ENCODE measurements around the gene DTX1.

Gene DTX1

DNA sequence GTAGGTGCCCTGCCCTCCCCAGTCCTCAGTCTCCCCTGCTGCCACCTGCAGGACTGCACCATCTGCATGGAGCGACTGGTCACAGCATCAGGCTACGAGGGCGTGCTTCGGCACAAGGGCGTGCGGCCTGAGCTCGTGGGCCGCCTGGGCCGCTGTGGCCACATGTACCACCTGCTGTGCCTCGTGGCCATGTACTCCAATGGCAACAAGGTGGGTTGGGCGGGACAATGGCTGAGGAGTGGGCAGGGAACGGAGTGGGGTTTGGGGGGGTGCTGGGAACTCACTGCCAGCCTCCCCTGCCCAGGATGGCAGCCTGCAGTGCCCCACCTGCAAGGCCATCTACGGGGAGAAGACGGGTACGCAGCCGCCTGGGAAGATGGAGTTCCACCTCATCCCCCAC, 38.2 kb downstream of the DTX1 start:
- no peak for DNase-seq (ENCODE audit: low read depth)

DNA sequence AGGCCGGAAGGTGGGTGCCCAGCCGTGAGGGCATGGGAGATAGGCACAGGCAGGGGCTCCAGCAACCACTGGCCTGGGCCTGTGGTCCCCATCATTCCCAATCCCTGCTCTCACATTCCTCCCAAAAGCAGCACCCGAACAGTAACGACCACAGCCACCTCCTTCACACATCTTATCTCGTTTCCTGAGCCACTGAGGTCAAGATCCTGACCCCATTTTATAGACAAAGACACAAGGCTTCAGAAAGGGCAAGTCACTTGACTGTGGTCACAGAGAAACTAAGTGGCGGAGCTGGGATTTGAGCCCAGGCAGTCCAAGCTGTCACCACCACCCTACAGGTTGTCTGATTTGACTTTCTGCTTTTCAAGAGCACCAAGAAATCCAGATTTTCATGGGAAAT, 38.9 kb downstream of the DTX1 start:
- no peak for DNase-seq (ENCODE audit: low read depth)

DNA sequence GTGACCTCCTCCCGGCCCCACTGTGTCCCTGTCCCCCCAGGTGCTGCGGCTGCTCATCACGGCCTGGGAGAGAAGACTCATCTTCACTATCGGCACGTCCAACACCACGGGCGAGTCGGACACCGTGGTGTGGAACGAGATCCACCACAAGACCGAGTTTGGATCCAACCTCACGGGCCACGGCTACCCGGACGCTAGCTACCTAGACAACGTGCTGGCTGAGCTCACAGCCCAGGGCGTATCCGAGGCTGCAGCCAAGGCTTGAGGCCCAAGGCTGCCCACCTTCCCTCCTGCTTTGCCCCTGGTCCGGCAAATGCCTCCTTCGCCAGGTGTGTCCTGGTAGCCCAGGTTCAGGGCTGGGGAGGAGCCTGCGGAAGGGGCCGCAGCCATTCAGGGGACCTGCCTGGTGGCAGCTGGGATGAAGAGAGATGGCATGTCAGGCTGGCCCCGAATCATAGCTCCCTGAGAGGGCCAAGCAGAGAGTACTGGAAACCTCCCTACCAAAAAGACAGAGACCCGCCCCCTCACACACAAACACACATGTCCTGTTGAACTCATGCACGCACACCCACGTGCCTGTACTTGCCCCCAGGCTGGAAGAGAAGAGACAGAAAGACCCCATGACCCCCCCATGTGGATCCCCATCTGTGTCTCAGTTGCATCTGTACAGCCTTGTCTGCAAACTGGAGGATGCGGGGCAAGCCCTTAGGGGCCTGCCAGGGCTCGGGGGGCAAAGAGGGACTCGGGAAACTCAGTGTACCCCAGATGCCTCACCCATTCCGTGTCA, 40.3 kb downstream of the DTX1 start:
- DNase-seq (ENCODE audit: low read depth) = no peak

DNA sequence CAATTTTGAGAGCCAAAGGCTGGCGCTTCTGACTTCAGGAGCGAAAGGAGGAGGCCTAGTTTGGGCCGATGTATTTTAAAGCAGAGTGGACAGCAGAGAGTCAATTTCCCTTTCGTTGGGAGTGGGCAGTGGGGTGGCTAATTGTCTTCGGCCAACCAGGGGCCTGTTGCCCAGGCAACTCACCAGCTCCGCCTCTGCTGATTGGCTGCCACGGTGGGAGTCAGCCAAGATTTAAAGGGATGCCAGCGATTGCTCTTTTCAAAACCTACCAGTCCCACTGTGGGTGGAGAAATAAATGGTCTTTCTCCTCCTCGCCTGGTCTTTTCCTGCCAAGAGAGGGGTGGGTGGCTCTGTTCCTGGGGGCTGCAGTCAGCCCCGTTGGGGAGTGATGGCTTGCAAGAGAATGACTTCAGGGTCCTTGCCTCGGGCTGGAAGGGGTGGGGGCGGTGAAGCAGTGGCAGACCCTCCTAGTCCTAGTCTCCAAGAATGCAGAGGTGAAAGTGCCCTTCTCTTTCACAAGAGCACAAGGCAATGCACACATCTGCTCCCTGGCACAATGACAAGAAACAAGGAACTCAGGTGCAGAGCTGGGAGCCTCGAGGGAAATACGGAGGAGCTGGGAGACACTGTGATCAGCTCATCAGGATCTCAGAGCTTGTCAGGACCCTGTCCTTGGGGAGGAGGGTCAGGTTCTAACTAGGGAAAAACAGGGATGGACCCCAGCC, 41.3 kb downstream of the DTX1 start:
- no peak for DNase-seq (ENCODE audit: low read depth)

DNA sequence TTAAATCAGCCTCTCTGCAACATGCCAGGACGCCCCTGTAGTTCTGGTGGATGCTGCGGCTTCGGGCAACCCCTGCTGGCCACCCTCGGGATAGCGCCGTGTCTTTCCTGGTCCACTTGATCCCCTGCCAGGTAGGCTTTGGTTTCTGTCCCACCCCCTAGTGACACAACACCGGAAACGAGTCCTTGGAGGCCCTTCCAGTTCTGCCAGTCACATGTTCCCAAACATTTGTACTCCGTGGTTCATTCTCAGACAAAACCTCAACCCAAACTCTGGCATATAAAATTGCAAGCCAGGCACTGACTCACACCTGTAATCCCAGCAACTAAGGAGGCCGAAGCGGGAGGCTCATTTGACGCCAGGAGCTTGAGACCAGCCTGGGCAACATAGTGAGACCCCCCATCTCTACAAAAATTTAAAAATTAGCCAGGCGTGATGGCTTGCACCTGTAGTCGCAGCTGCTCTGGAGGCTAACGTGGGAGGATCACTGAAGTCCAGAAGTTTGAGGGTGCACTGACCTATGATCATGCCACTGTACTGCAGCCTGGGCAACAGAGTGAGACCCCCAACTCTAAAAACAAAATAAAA, 42.0 kb downstream of the DTX1 start:
- peak; percentile 25 for DNase-seq (ENCODE audit: low read depth)

DNA sequence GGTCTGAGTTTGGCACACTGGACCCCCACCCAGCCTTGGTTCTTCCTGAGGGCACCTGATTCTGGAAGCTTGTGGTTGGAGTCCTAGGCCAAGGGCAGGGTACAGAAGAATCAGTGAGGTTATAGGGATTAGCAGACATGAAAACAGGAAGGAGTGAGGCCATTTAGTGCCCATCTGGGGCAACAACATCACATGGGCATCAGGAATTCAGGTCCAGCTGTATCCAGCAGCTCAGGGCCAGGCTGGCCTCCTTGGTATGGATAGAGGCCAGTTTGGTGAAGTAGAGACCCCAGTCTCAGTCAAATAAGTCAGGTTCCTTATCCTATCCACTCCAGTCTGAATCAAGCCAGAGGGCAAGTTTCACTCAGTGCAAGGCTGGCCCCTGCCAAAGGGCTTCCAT, 42.8 kb downstream of the DTX1 start:
- no peak for DNase-seq (ENCODE audit: low read depth)

DNA sequence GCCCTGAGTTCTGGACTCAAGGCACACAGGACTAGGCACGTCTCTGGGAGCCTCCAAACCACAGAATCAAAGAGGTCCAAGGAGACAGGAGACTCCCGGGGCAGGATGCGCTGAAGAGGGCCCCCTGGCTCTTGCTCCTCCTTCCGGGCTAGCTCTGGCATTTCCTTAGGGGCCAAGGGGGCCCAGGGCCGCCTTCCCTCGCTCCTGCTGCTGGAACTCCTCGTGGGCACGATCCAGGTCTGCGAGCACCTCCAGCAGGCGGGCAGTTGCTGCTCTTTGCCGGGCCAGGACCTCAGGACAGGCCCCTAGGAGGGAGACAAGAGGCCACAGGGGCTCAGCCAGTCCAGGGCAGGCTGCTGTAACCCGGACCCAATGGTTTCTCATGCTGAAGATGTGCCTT, 43.2 kb downstream of the DTX1 start:
- no peak for DNase-seq (ENCODE audit: low read depth)

DNA sequence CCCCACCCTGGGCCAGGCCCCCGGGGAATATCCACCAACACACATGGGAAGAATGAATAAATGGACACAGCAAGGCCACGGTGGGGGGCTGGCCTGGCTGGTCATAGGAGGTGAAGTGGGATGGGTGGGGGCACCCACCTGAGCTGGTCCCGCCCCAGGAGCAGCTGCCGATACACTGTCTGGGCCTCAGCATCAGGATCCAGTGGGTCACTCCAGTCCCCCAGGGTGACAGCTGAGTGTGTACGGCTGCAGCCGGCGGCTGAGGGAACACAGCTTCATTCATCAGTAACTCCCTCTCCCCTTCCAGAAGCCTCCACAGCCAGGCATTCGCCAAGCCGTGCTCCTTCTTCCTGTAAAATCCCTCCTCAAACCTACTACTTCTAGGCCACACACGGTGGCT, 45.2 kb downstream of the DTX1 start:
- DNase-seq (ENCODE audit: low read depth) = no peak

DNA sequence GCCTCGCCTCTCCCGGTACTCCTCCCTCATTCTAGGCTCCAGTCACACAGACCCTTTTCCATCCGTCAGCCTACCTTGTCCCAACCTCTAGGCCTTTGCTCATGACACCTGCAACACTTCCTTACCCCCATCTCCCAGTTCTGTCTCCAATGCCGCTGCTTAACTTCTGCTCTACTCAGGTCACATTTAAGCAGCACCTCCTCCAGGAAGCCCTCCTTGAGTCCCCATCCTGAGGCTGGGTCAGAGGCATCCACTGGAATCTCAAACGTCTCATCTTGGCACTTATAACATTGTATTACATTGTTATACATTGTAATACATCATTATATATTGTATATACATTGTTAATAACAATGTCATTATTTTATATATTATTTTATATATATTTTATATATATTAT, 46.3 kb downstream of the DTX1 start:
- no peak for DNase-seq (ENCODE audit: low read depth)

DNA sequence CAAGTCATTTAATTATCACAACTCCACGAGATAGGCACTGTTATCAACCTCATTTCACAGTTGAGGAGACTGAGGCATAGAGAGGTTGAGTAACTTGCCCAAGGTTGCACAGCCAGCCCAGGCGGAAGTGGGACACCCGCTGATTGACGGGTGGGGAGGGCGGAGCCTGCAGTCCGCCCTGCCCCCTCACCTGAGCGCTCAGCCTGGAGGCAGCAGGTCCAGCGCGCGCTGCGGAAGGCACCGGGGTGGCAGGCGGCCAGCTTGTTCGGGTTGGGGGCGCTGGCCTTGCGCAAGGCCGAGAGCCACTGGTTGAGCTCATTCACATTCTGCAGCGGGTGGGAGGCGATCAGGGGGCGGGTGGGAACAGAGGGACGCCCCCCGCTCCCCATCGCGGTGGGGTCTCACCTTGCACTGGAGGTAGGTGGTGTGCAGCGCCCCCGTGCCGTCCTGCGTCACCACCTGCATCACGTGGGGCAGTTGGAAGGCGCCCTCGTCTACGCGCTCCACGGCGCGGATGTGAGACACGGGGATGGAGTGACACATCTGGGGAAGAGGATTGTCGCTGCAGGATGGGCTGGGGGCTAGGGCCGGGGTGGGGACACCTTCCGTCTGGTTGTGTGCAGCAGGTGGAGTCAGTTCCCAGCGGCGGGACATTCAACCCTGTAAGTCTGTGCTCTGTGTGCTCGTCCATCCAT, 47.4 kb downstream of the DTX1 start:
- peak; percentile 14 for DNase-seq (ENCODE audit: low read depth)

DNA sequence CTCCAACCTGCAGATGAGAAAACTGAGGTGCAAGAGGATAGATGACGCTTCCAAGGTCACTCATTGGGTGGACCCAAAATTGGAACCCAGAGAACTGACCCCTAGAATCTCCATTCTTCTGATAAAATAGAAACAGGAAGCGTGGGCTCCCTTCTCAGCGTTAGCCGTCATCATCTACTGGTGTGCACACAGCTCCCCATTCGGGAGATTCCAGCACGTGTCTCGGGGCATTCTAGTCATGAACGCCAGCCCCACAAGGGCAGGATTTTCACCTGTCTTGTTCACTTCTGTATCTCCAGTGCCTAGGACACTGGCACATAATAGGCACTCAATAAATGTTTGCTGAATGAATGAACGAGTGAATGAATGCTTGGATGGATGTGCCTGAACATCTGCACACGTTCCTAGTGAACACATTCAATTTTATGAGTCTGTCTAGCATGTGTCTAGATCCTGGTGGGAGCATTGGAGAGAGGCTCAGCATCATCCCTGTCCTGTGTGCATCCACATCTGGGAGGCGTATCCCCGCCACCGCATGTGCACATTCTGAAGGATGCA, 48.5 kb downstream of the DTX1 start:
- DNase-seq (ENCODE audit: low read depth) = no peak

DNA sequence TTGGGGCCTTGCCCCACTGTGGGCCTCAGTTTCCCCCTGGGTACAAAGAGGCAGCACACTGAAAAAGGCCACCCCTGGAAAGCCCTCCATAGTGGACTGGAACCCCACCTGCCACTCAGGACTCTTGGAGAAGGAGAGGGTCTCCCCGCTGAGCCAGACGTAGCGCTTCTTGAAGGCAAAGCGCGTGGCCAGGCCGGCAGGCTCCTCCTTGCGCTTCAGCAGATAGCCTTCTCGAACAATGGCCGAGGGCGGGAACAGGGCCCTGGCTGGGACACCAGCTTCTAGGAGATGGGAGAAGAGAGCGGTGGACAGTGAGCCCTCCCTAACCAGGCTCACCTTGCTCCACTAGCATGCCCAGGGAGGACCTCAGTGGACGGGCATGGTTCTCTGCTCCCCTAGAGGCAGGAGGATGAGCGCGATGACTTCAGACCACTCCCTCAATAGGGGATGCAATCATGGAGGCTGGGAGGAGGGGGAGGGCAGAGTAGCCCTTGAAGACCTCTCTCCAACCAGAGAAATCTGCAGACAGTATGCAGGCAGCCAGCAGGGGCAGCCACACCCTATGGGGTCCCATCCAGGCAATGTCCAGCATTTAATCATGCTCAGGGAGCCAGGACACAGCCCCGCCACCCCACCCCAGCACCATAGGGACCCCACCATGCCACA, 49.2 kb downstream of the DTX1 start:
- DNase-seq (ENCODE audit: low read depth) = no peak

DNA sequence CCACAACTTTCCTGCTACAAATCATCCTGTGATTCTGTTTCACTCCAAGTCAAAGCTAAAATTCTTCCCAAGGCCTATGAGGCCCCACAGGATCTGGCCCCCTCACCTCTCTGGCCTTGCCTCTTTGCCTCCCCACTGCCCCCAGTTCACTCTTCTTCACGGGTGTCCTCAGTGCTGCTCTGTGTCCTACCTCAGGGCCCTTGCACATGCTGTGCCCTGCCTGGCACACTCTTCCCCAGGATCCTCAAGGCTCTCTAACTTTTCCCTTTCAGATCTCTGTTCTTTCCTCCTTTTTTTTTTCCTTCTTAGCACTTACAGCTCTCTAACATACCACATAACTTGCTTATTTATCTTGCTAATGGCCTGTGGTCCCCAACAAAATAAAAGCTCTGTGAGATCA, 49.8 kb downstream of the DTX1 start:
- DNase-seq (ENCODE audit: low read depth) = no peak

DNA sequence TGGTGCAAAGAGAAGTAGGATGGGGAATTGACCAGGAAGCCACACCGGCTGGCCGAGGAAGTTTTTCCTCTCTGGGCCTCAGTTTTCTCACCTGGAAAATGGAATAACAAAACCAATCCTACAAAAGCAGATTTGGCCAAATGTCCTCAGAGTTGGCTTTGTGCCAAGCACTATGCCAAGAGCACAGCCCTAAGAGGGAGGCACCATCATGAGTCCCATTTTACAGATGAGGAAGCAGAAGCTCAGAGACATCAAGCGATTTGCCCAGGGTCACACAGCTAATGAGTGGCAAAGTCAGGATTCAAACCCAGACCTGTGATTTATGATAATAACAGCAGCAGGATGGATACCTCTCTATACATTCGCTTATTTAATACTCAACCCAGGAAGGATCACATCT, 51.8 kb downstream of the DTX1 start:
- no peak for DNase-seq (ENCODE audit: low read depth)

DNA sequence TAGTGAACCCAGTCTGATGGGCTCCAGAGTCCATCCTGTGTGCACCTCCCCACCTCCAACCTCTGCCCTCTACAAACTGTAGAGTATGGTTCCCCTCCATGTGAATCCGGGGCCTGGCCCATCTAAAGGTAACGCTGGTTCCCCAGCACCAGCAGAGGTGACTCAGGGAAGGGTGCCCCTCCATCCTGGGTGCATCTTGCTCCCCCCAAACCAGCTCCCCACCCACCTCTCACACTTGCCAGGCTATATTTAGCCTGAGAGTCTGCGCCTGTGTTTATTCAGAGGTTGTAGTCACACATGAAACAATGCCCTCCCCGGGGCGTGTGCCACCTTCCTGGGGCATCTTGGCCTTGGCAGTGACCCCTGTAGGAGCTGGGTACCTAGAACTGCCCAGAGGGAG, 52.8 kb downstream of the DTX1 start:
- no peak for DNase-seq (ENCODE audit: low read depth)

DNA sequence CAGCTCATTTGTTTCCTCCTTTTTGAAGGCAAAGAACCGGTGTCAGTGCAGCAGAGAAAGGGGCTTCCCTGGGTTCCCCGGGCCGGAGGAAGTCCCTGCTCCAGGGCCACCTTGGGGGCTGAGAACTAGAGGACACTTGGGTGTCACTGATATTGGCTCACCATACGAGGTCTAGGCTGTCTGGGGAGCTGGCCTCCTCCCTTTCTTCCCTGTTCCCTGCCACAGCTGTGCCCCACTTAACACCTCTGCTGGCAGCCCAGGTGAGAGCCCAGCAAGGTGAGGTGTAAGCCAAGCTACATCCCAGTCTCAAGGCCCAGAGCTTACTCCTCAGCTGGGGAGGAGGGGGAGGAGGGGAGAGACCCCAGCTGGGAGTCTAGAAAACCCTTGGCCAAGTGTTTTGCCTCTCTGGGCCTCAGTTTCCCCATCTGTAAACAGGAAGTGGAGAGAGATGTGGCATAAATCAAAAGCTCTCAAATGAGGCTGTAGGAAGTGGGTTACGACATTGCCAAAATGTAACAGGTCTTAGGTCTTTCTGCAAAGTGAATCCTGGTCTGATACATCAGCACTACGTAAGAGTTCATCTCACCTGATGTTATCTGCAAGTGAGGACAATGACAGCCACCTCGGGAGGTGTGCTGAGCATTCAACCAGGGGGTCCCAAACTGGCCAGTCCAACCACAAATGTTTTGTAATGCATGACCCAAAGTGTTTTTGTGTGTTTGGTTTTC, 53.5 kb downstream of the DTX1 start:
- no peak for DNase-seq (ENCODE audit: low read depth)

DNA sequence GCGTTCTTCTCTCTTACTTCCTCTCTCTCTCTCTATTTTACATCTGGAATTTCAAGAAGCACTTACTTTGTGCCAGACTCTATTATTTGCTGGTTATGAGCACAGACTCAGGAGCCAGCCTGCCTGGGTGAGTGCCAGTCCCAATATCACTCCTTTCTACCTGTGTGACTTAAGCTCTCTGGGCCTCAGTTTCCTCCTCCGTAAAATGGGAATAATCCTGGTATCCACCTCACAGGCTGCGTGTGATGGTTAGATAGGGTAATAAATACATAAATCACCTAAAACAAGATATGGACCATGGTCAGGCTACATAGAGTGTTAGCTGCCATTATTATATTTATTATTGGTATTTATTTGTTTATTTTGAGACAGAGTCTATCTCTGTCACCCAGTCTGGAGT, 54.7 kb downstream of the DTX1 start:
- no peak for DNase-seq (ENCODE audit: low read depth)

DNA sequence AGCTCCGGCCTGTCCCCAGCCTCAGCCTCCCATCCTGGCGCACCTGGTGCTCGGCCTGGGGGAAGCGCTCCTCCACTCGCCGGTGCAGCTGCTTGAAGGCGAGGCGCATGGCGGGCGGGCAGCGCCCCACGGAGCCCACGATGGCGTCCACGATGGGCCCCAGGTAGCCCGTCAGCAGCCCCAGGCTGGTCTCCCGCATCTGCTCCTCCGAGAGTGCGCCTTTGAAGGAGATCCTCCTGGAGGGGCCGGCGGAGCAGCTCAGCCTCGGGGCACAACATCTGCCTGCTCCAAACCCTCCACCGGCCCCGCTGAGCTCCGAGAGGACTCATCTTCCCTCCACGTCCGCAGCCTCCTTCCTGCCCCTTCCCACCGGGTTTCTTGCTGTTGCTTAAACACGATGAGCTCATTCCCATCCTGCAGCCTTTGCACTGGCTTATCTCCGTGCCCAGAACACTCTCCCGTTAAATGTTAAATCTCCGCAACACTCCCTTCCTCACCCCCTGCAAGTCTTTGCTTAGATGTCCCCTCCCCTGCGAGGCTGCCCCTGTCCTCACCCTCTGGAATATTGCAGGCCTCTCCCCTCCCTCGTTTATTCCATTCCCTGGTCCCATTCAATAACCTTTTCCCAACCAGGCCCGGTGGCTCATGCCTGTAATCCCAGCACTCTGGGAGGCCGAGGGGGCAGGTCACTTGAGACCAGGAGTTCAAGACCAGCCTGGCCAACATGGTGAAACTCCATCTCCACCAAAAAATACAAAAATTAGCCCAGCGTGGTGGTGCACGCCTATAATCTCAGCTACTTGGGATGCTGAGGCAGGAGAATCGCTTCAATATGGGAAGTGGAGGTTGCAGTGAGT, 55.7 kb downstream of the DTX1 start:
- no peak for DNase-seq (ENCODE audit: low read depth)

DNA sequence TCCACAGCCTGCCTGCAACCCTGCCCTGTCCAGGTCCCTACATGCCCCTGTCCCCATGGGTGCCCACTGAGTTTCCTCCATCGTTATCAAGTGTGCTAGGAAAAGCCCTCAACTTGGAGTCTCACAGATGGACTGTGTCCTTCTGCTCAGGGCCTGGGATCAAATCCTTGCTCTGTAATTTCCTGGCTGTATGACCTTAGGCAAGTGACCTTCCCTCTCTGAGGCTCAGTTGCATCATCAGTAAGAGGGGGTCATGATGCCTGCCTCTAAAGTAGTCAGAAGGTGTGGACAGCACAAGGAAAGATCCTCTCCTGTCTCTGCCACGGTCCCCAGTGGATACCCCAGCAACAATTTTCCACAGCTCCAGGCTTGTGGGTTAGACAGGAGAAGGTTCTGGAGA, 56.9 kb downstream of the DTX1 start:
- no peak for DNase-seq (ENCODE audit: low read depth)

DNA sequence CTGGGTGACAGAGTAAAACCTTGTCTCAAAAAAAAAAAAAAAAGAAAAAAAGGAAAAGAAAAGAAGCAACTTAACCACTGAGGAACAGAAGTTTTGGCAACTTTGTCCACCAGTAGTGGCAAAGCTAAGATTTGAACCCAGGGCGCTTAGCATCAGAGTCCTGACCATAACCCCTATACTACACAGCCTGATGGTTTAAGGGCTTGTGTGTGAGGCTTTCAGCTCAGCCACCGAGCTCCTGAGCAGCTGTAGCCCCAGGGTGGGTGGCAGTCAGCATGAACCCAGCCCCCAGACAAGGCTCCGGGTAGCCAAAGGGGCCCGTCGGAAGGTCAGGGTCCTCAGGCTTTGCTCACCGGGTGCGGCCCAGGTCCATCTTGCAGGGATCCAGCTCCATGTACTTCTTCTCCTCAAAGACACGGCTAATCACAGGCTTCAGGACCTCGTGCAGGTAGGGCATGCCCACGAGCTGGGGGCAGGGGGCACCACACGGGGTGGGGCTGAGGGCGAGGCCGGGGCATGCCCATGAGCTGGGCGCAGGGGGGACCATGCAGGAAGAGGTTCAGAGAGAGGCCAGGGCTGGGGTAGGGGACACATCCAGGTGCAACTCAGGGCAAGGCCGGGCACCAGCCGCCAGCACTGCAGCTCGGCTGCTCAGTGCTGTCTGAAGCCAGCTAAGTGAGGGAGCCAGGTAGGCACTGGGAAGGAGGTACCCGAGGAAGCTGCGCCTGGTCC, 58.1 kb downstream of the DTX1 start:
- DNase-seq (ENCODE audit: low read depth) = no peak

Measured in stimulated activated CD8-positive, alpha-beta memory T cell treated with anti-CD3 and anti-CD28 coated beads, Interleukin-12 subunit alpha, Interleukin-12 subunit beta, amount 100 ng/mL, for 4 hours (primary cell).